Neural cell (in vitro differentiated cells): Measurements from ENCODE around the gene CCDC106. TPM values are rescaled to one million over a fixed set of nuclear protein-coding genes. Genes with fewer than 3 reads are reported as not detected.

Experiments
- H2AFZ ChIP-seq: fragments of 200-600, 300-800 bp; sonication (generic), shearing (Covaris generic); 2 replicates; pipeline ENCODE4 v1.6.0; 2014; ENCODE audit warnings: low read depth, mild to moderate bottlenecking, antibody characterized with exemption, low read length, moderate library complexity
- H3F3A ChIP-seq: fragments of 200-600 bp; shearing (Covaris generic); 2 replicates; pipeline ENCODE4 v1.6.1; 2016; ENCODE audit warnings: mild to moderate bottlenecking, moderate library complexity, mixed read lengths, antibody characterized with exemption, low read length; ENCODE audit not compliant: insufficient read depth, poor library complexity, severe bottlenecking
- H3K27ac ChIP-seq: fragments of 200-600, 300-800 bp; sonication (generic), shearing (Covaris generic); 2 replicates; pipeline ENCODE4 v1.5.1; 2014; ENCODE audit warnings: mild to moderate bottlenecking, low read length, moderate library complexity
- H3K27me3 ChIP-seq: fragments of 300-800, 200-600 bp; sonication (generic), shearing (Covaris generic); 2 replicates; pipeline ENCODE4 v1.6.0; 2014; ENCODE audit warnings: mild to moderate bottlenecking, low read depth, low read length, moderate library complexity; ENCODE audit not compliant: insufficient read depth
- H3K36me3 ChIP-seq: fragments of 300-800, 200-600 bp; sonication (generic), shearing (Covaris generic); 2 replicates; pipeline ENCODE4 v1.5.1; 2014; ENCODE audit warnings: mild to moderate bottlenecking, antibody characterized with exemption, low read length, moderate library complexity; ENCODE audit not compliant: insufficient read depth
- H3K4me2 ChIP-seq: fragments of 300-800, 200-600 bp; sonication (generic), shearing (Covaris generic); 2 replicates; pipeline ENCODE4 v1.6.0; 2014; ENCODE audit warnings: mild to moderate bottlenecking, low read length
- H3K4me3 ChIP-seq: fragments of 300-800, 200-600 bp; sonication (generic), shearing (Covaris generic); 2 replicates; pipeline ENCODE4 v1.5.1; 2014; ENCODE audit warnings: mild to moderate bottlenecking, low read length, moderate library complexity
- H3K79me2 ChIP-seq: fragments of 200-600 bp; shearing (Covaris generic); replicated peaks from 2 replicates; pipeline ENCODE4 v1.6.0; 2014; ENCODE audit warnings: mild to moderate bottlenecking, low read length, moderate library complexity; ENCODE audit not compliant: insufficient read depth
- H3K9ac ChIP-seq: fragments of 300-800, 200-600 bp; sonication (generic), shearing (Covaris generic); 2 replicates; pipeline ENCODE4 v1.6.1; 2016; ENCODE audit warnings: mild to moderate bottlenecking, low read length, mixed read lengths
- H3K9me2 ChIP-seq: fragments of 200-600 bp; shearing (Covaris generic); 2 replicates; pipeline ENCODE4 v1.6.1; 2016; ENCODE audit warnings: mild to moderate bottlenecking, low read length, mixed read lengths; ENCODE audit not compliant: insufficient read depth
- H3K9me3 ChIP-seq: fragments of 200-600, 300-800 bp; sonication (generic), shearing (Covaris generic); 2 replicates; pipeline ENCODE4 v1.6.1; 2016; ENCODE audit warnings: mild to moderate bottlenecking, mixed run types, low read length, moderate library complexity, mixed read lengths
- H4K20me1 ChIP-seq: fragments of 200-600 bp; shearing (Covaris generic); 2 replicates; pipeline ENCODE4 v1.6.1; 2016; ENCODE audit warnings: mild to moderate bottlenecking, mixed run types; ENCODE audit not compliant: insufficient read depth
- CTCF ChIP-seq: fragments of 450-650 bp; IDR thresholded peaks from 2 replicates; pipeline ENCODE4 v1.5.1; 2014; ENCODE audit warnings: antibody characterized with exemption, mild to moderate bottlenecking, moderate library complexity; ENCODE audit not compliant: poor library complexity, severe bottlenecking
- EP300 ChIP-seq: fragments of 450-650 bp; conservative IDR thresholded peaks from 2 replicates; pipeline ENCODE4 v1.6.1; 2014; ENCODE audit warnings: antibody characterized with exemption, mild to moderate bottlenecking, moderate library complexity; ENCODE audit not compliant: poor library complexity, severe bottlenecking
- EZH2 ChIP-seq: fragments of 200-600, 300-800 bp; shearing (Covaris generic), sonication (generic); IDR thresholded peaks from 2 replicates; pipeline ENCODE4 v1.6.1; 2014; ENCODE audit warnings: antibody characterized with exemption, low read length, borderline replicate concordance, mild to moderate bottlenecking; ENCODE audit not compliant: insufficient read depth, poor library complexity, severe bottlenecking
- MXI1 ChIP-seq: fragments of 450-650 bp; conservative IDR thresholded peaks from 2 replicates; pipeline ENCODE4 v1.6.1; 2014; ENCODE audit warnings: antibody characterized with exemption, mild to moderate bottlenecking; ENCODE audit not compliant: poor library complexity, severe bottlenecking
- POLR2AphosphoS5 ChIP-seq: IDR thresholded peaks from 2 replicates; pipeline ENCODE4 v1.6.1; 2012
- RAD21 ChIP-seq: fragments of 450-650 bp; conservative IDR thresholded peaks from 2 replicates; pipeline ENCODE4 v1.6.1; 2014; ENCODE audit warnings: antibody characterized with exemption, mild to moderate bottlenecking, moderate library complexity
- SMC3 ChIP-seq: fragments of 450-650 bp; conservative IDR thresholded peaks from 2 replicates; pipeline ENCODE4 v1.6.1; 2014; ENCODE audit warnings: antibody characterized with exemption, mild to moderate bottlenecking, moderate library complexity; ENCODE audit not compliant: poor library complexity
- TAF1 ChIP-seq: IDR thresholded peaks from 2 replicates; pipeline ENCODE4 v1.6.1; 2012; ENCODE audit warnings: low read depth
- polyA plus RNA-seq: library from polyadenylated mRNA; depleted of rRNA; stranded (reverse); fragments of >200 nt; gene quantifications from 2 replicates; pipeline ENCODE4 v1.2.3, GENCODE V29; 2014
- TF ChIP-seq, protein P1 (sequence below): IDR thresholded peaks from 2 replicates; pipeline ENCODE4 v1.6.1; 2012; ENCODE audit warnings: borderline replicate concordance

The CCDC106 gene
- polyA plus RNA-seq, 1 donor from 2014 or later, result 33.8 TPM

DNA sequence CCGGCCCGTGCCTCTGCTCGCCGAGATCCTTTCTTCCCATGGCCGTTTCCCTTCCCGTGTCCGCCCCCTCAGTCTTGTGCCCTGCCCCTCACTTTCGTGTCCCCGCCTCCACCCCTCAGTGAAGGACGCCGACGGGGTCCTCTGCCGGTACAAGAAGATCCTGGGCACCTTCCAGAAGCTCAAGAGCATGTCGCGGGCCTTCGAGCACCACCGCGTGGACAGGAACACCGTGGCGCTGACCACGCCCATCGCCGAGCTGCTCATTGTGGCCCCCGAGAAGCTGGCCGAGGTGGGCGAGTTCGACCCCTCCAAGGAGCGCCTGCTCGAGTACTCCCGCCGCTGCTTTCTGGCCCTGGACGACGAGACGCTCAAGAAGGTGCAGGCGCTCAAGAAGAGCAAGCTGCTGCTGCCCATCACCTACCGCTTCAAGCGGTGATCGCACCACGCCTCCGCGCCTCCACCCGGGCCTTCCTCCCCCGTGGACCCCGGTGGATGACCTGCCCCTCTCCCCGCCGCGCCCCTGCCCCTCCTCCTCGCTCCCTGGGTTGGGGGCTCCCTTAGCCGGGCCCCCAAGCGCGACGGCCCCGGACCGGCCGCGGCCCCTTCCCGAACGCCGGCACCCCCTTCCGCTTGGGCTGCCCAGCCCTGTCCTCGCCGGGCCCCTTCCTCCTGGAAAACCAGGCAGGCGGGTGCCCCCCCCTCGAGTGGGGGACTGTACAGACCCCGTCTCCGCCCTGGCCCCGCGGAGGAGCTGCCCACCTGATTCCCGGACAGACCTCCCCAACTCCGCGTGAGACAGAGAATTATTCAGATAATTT is 4.5 kb downstream of the CCDC106 start:
- peaks cover 16% of the 10 kb centered on the region for H4K20me1 ChIP-seq
- no peaks in the 10 kb centered on the region for H3K27me3 ChIP-seq
- H3K27ac ChIP-seq, result no peak overlapping the region
- H3K4me2 ChIP-seq, result no peak overlapping the region
- peaks cover 25% of the 10 kb centered on the region for H3K79me2 ChIP-seq
- no peak overlapping the region for H3K9ac ChIP-seq
- no peaks in the 10 kb centered on the region for H3K9me3 ChIP-seq
- H3K9me2 ChIP-seq, result no peaks in the 10 kb centered on the region
- no peak for TF ChIP-seq POLR2AphosphoS5
- TF ChIP-seq TAF1, result no peak
- TF ChIP-seq MXI1, result no peak
- no peak for TF ChIP-seq RAD21
- TF ChIP-seq, protein P1, sequence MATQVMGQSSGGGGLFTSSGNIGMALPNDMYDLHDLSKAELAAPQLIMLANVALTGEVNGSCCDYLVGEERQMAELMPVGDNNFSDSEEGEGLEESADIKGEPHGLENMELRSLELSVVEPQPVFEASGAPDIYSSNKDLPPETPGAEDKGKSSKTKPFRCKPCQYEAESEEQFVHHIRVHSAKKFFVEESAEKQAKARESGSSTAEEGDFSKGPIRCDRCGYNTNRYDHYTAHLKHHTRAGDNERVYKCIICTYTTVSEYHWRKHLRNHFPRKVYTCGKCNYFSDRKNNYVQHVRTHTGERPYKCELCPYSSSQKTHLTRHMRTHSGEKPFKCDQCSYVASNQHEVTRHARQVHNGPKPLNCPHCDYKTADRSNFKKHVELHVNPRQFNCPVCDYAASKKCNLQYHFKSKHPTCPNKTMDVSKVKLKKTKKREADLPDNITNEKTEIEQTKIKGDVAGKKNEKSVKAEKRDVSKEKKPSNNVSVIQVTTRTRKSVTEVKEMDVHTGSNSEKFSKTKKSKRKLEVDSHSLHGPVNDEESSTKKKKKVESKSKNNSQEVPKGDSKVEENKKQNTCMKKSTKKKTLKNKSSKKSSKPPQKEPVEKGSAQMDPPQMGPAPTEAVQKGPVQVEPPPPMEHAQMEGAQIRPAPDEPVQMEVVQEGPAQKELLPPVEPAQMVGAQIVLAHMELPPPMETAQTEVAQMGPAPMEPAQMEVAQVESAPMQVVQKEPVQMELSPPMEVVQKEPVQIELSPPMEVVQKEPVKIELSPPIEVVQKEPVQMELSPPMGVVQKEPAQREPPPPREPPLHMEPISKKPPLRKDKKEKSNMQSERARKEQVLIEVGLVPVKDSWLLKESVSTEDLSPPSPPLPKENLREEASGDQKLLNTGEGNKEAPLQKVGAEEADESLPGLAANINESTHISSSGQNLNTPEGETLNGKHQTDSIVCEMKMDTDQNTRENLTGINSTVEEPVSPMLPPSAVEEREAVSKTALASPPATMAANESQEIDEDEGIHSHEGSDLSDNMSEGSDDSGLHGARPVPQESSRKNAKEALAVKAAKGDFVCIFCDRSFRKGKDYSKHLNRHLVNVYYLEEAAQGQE, result no peak
- no peak for TF ChIP-seq CTCF
- no peak for TF ChIP-seq EP300
- no peak for TF ChIP-seq SMC3
- TF ChIP-seq EZH2, result no peak
- no peaks in the 10 kb centered on the region for H3F3A ChIP-seq
- H3K36me3 ChIP-seq, result no peaks in the 10 kb centered on the region
- no peak overlapping the region for H3K4me3 ChIP-seq
- H2AFZ ChIP-seq, result no peak overlapping the region

GRCh38 chr19:55653651-55654322 is 5.8 kb downstream of the CCDC106 start:
- H3K36me3 ChIP-seq, result no peaks in the 10 kb centered on the region
- no peak overlapping the region for H3K4me2 ChIP-seq
- H3K9me3 ChIP-seq, result no peaks in the 10 kb centered on the region
- H4K20me1 ChIP-seq, result peaks cover 26% of the 10 kb centered on the region
- H3K9me2 ChIP-seq, result no peaks in the 10 kb centered on the region
- H3K9ac ChIP-seq, result peak overlapping the region; percentile 91
- peaks cover 34% of the 10 kb centered on the region for H3K79me2 ChIP-seq
- H3K27me3 ChIP-seq, result no peaks in the 10 kb centered on the region
- no peaks in the 10 kb centered on the region for H3F3A ChIP-seq
- H3K27ac ChIP-seq, result peak overlapping the region; percentile 97
- TF ChIP-seq POLR2AphosphoS5 (peak; percentile 99), CTCF (peak; percentile 100), EZH2 (no peak), TAF1 (peak; percentile 38), MXI1 (peak; percentile 87), RAD21 (peak; percentile 77), SMC3 (peak; percentile 90), EP300 (peak; percentile 45)
- TF ChIP-seq, protein P1, result peak; percentile 55
- H3K4me3 ChIP-seq, result peak overlapping the region; percentile 91
- peak overlapping the region; percentile 57 for H2AFZ ChIP-seq
